GM18526 (cell line): ENCODE results near the gene ACVRL1.

ENCODE experiments used
- POLR2A ChIP-seq: IDR thresholded peaks from 3 replicates; pipeline ENCODE4 v1.6.1; 2011; ENCODE audit not compliant: insufficient read length; ENCODE audit errors: extremely low read depth

The ACVRL1 gene

DNA sequence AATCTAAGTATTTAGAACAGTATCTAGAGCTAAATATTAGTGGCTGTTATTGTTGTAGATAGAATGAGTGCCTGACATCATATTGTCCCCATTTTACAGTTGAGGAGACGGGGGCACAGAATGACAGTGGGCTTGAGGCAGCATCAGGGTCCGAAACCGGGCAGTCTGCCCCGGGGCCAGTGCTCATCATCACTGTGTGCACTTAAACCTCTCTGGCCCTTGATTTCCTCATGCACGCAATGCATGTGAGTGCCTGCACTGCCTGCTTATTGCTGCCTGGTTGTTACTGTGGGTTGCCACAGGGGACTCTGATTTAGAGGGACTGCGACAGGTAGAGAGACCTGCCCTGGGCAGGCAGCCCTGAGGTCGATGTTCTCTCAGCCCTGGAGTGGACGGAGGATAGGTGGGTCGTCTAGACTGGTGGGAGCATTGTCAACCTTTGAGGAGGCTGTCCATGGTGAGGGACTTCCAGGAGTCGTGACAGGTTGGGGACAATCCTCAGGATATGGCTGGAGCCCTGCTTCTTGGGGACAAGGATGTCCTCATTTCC is 9.8 kb downstream of the ACVRL1 start:
- TF ChIP-seq POLR2A = no peak

DNA sequence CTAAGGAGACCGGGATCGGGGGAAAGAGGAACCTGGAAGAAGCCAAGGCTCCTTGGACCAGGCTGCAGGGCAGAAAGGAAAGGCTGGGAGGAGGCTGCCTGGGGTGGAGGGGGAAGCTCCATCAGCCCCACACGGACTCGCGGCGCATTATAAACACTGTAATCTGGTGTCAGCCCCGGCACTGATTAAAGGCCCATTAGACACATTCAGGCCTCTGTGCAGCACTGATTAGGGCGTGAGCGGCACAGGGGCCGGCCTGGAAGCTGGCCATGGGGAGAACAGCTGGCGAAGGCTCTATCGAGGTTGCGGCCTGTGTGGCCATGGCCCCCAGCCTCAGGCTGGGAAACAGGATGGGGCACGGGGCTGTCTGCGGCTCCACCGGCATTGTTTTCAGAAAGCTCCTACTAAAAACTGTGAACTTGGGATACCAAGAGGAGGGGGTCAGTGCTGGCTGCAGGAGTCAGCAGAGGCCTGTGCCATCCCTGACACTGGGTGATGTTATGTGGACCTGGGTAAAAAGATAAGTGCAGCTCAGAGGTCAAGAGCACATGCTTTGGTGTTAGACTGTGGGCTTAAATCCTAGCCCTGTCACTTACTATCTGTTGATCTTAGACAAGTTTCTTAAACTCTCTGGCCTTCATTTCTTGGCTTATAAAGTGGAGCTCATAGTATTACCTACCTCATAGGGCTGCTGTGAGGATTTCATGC is 10.6 kb downstream of the ACVRL1 start:
- TF ChIP-seq POLR2A = no peak

DNA sequence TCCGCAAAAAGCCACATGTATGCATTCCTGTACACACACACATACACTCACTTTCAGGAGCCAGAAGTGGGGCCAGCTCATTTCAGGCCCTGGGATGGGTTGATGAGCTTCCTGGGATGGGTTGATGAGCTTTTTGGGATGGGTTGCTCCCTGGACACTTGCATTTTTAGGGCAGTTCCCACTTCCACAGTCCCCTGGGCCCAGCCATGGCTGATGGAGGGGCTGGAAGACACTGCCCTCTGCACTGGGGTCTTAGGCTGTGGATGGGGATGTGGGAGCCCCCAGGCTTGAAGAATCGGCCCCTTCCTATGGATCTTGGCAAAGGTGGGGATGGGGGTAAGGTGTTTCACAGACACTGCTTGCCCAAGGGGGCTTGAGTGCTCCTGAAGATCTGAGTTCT is 12.7 kb downstream of the ACVRL1 start:
- no peak for TF ChIP-seq POLR2A

DNA sequence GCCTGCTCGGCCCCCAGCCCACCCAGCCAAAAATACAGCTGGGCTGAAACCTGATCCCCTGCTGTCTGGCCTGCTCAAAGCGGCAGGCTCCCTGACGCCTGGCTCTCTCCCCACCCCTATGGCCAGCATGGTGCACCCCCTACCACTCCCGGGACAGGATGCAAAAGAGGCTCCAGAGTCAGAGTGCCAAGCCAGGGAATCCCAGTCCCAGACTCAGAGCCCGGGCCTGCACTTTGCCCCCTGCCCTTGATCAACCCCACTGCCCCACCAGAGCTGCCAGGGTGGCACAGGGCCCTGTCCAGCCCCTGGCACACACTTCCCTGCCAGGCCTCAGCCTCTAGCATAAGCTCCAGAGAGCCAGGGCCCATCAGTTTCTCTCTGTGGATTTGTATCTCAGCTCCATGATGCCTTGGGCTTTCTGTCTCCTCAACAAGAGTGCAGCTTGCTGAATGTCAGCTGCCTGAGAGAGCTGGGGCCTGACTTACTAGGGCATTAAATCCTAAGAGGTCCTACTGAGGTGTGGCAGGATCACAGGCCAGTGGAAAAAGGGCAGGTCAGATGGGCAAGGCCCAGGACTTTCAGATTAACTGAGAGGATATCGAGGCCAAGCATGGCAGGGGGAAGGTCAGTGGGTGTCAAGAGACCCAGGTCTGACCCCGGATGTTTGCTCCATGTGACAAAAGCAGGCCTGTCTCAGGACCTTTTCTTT is 13.9 kb downstream of the ACVRL1 start:
- TF ChIP-seq POLR2A = no peak

DNA sequence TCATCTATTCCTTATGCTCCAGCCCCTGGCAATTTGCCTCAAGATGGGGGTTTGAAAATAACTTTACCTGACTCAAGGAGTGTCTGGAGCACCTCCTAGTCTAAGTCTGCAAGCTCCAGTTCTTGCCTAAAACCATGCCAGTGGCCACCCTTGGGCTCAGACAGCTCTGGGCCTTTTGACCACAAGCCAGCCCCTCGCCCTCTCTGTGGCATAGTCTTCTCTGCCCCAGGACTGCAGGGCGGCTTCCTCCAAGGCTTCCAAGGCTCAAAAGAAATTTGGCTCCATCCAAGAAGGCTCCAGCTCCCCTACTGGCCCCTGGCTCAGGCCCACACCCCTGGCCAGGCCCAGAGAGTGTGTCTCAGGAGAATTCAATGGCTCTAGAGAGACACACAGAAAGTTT is 14.8 kb downstream of the ACVRL1 start:
- no peak for TF ChIP-seq POLR2A

DNA sequence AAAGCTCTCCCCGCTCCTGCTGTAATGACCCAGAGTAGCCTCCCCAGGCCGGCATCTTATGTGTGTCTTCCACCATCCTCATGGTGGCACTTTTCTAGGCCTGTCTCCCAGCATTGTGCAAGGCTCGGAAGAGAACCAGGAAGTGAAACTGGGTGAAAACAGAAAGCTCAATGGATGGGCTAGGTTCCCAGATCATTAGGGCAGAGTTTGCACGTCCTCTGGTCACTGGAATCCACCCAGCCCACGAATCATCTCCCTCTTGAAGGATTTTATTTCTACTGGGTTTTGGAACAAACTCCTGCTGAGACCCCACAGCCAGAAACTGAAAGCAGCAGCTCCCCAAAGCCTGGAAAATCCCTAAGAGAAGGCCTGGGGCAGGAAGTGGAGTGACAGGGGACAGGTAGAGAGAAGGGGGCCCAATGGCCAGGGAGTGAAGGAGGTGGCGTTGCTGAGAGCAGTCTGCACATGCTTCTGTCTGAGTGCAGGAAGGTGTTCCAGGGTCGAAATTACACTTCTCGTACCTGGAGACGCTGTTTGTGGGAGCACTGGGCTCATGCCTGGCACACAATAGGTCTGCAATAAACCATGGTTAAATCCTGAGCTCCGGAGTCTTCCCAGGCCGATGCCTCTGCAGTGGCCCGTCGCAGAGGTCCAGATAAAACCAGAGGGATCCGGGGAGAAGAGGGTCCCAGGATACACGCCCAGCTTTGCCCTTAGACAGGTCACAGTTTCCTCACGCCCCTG is 15.6 kb downstream of the ACVRL1 start:
- TF ChIP-seq POLR2A = no peak

DNA sequence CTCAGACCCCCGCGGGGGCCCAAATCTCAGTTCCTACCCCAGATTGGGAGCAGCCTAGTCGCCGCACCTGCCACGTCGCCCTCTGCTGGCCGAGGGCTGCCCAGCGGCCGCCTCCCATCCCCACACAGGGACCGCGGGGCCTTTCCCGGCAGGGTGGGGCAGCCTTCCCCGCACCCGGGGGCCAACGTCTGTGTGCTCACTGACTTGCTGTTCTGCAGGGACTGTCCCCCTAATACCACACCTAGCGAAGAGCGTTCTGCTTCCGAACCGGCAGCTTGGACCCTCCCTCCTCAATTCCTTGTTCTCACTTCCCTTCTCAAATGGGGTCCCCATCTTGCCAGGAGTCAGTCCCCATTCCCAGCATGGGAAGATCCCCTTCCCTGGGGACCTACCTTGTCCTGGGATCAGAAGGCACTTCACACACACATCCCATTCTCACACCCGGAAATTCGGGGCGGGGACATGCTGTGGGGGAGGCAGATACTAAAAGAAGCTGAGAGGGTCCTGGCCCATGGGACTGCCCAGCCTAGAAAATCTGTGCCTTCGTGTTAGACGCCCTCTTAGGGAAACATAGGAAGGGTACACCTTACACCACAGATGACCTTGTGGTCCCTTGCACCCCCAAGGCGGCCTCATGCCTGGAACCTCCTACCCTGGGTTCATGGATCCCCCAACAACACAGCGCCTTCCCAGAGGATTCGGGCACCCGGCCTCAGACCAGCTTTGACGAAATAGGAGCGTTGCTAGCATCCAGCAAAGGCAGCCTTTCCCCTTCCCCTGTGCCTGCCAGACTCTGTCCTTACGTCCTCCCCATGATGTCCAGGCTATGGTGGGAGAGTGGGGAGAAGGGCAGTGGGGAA is 16.4 kb downstream of the ACVRL1 start:
- TF ChIP-seq POLR2A = no peak

DNA sequence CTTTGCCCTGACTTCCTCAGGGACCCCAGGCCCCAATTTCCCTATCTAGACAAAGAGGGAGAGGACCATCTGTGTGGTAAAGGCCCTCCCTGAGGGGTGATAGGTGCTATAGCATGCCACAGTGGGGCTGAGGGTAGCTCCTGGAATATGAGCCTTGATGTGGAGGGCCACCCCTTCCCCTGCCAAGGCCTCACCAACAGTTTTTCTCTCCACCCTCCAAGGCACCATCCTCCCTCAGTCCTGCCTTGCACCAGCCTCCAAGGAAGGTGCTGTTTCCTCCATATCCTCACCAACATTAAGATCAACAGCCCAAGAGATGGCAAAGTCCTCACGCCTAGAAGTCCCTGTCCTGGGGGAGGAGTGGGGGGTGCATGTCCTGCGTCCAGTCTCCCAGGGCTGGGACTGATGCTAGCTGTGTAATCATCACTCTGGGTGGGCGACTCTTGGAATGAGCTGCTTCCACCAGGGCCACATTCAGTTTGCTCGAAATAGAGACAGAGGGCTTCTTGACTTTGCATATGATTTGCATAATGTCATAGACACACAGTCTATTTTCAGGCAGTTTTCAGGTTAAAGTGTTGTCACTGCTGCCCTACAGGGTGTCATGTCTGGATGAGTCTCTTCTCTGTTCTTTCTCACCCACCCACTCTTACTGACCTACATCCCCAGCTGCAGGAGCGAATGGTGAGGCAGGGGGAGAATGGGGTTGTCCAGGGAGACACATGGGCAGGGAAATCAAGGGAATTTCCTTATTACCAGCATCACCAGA is 17.4 kb downstream of the ACVRL1 start:
- TF ChIP-seq POLR2A = no peak

DNA sequence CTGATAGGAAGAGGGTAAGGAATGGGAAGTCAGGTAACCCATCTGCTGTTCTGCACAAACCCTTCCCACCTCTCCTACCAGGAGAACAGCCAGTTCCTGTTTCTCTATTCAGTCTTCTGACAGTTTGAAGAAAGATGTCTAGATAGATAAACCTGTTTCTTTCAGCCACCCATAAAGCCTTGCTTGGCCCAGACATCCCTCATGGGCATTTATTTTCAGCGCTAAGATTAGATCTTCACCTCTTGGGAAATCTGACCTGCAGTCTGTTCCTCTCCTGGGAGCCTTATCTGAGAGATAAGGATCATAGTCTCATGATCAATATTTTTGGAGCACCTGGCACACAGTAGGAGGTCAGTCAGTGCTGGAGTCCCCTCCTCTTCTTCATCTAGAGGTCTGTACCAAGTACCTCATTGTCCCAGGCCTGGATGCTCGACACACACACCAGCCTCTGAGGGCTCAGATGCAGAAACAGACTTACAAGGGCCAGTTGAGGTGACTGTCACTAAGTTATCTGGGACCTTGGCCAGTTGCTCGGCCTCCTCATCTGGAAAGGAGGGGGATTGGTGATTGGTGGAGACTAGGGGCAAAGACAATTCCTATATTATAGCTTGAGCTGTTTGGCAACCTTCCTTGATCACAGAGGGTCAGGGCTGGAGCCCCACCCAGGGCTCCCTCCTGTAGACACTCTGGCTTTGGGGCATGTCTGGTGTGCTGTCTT is 18.2 kb downstream of the ACVRL1 start:
- TF ChIP-seq POLR2A = no peak

DNA sequence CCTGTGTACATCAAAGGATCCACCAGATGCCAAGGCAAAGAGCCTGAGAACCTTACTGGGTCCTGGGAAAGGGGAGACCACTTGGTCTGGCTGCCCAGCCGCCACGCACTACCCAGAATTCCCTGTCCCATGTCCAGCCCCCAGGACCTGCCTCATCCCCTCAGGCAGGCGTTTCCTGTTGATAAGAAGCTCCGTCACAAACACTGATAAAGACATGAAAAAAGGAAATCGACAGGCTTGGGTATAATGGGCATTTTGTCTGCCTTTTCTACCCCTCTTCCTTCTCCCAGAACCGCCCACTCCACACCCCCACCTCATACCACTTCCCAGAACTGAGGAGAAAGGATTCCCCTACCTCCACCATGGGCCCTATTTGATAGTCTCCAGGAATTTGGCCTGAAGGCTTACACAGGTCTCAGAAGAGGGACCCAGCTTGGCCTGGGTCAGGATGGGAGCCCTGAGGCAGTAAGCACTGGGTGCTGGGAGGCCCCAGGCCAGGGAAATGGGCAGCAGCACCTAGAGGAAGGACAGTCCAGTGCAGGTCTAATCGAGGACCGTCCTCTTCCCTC is 18.8 kb downstream of the ACVRL1 start:
- no peak for TF ChIP-seq POLR2A

DNA sequence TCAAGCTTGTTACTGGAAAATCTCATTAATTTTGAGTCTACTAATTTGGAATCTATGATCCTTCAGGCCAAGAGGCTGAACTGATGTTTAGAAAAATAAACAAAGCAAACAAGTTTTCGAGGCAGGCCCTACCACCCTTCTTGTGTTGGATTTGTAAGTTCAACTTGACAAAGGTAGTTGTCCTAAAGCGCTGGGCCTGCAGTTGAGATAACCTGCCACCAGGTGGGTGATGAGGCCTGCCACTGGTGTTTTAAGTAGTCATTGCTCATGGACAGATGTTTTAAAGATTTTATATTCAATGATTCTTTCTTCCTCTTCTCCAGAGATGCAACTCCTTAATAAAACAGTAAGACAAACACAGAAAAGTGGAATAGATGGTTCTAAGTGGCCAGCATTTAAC is 19.4 kb downstream of the ACVRL1 start:
- no peak for TF ChIP-seq POLR2A

DNA sequence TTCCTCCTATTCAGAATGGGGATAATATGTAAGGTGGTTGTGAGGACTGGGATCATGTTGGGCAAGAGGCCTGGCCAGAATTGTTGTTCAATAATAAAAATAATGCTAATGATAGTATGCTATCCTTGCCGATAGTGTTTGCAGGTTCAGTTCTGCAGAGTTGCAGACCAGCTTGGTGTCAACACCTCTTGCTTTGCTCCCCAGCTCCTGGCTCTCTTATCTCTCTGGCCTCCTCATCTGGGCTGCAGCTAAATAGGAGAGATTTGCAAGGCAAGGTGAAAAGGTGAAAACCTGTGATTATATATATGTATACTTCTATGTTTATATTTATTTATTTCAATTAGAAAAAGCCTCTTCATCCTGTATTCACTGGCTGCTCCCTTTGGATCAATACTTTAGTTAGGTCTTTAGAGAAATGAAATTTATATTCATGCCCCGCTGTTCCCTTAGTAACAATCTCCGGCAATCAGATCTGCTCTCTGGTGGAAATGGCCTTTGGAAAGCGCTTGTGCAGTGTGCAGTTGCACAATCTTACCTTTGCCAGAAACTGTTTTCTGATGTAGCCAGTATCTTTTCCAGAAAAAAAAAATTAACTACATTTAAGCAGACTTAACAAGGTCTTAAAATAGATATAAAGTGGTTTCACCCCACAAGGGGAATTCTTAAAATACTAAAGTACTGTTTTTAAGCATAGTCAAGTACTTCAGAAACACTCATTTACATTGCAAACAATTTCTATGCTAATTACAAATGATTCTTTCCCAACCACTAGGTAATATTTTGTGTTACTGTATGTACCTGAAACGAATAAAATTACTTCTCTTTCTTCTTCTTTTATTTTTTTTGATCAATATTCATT is 25.1 kb downstream of the ACVRL1 start:
- no peak for TF ChIP-seq POLR2A

DNA sequence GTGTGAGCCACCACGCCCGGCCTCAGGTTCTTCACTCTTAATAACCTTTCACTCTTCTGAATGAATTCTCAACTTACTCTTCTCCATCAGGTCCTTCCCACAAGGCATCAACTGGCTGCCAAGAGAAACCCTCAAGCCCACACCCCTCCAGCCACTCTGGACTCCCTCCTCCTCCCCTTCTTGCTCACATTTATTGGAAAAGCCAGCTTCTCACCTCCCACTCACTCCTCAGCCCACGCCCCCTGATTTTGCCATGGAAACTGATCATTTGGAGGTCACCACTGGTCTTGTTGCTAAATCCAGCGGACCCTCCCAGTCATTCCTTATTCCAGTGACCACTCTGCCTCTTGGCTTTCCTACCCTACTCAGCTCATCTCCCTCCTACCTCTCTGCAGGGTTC is 26.8 kb downstream of the ACVRL1 start:
- no peak for TF ChIP-seq POLR2A

DNA sequence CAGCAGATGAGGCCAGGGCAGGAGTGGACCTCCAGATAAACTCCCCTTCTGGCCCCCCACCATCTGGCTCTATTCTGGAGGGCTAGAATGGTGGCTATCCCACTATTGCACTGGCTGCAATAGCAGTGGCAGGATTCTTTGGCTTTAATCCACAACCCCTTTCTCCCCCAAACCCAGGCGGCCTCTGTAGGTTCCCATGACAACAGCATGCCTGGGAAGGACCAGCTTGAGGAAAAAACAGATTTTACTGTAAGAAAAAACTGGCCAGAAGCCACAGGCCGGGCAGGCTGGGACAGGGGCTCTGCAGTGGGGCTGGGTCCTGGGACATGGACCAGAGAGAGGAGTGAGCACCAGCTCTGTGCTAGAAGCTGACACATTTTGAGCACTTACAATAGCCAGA is 30.6 kb downstream of the ACVRL1 start:
- TF ChIP-seq POLR2A = no peak
